Measurements from ENCODE around the gene HYLS1.
A peak's percentile ranks its signal among the peaks of the same experiment; 100 is the strongest.

The HYLS1 gene

GRCh38 chr11:125926682-125927081 is 39.2 kb downstream of the HYLS1 start:
- TF ChIP-seq SUZ12 (IDR thresholded peaks at IDR 0.05; ENCODE audit: extremely low read depth, insufficient read depth, insufficient read length) (no peak), YY1 (IDR thresholded peaks at IDR 0.05; ENCODE audit: insufficient read depth, insufficient read length) (no peak), ZNF274 (IDR thresholded peaks at IDR 0.05; ENCODE audit: low read depth, low read length) (no peak)
- Histone ChIP-seq H3K36me3 (ENCODE audit: insufficient read depth, insufficient read length, low read length) (no peaks in the 10 kb centered on the region), H3K9me3 (ENCODE audit: insufficient read depth, low read length) (no peaks in the 10 kb centered on the region), H3K27me3 (ENCODE audit: insufficient read depth, insufficient read length) (no peaks in the 10 kb centered on the region), H3K9ac (ENCODE audit: insufficient read length, low read depth) (no peak overlapping the region), H3K4me3 (ENCODE audit: insufficient read length, low read depth) (no peak overlapping the region), H3K4me1 (ENCODE audit: insufficient read depth, insufficient read length) (peaks cover 4% of the 10 kb centered on the region)
- DNase-seq (ENCODE audit: low read depth, low spot score) = no peak

DNA sequence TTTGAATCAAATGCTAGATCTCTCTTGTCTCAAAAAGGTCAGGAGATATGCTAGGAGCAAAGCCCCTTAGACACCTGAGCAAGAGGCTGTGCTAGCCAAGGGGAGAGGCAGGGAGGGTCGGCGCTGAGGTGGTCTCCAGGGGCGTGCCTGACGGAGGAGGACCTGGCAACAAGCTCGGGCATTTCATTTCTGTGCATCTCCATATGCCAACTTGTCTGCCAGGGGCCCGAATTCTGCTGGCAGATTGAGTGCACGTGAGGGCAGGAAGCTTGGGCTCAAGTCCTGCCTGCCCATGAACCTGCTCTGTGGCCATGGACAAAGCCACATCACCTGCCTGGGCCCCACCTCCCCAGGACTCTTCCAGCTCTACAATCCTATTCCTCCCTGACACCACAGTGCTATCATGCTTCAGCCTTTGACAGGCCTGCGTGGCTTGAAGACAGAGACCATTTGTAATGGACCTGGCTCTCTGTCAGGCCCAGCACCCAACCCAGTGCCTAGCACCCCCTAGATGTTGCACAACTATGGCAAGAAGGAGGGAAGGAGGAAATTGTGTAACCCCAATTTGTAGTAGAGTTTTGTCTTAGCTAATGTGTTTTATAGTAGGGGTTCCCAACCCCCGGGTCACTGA is 42.1 kb downstream of the HYLS1 start:
- H3K4me1 ChIP-seq (ENCODE audit: insufficient read depth, insufficient read length) = peaks cover 3% of the 10 kb centered on the region
- H3K36me3 ChIP-seq (ENCODE audit: insufficient read depth, insufficient read length, low read length) = no peaks in the 10 kb centered on the region
- no peak for TF ChIP-seq YY1 (IDR thresholded peaks at IDR 0.05; ENCODE audit: insufficient read depth, insufficient read length)
- TF ChIP-seq SUZ12 (IDR thresholded peaks at IDR 0.05; ENCODE audit: extremely low read depth, insufficient read depth, insufficient read length) = no peak
- TF ChIP-seq ZNF274 (IDR thresholded peaks at IDR 0.05; ENCODE audit: low read depth, low read length) = no peak
- H3K4me3 ChIP-seq (ENCODE audit: insufficient read length, low read depth) = no peak overlapping the region
- no peak for DNase-seq (ENCODE audit: low read depth, low spot score)
- no peaks in the 10 kb centered on the region for H3K9me3 ChIP-seq (ENCODE audit: insufficient read depth, low read length)
- no peaks in the 10 kb centered on the region for H3K27me3 ChIP-seq (ENCODE audit: insufficient read depth, insufficient read length)
- H3K9ac ChIP-seq (ENCODE audit: insufficient read length, low read depth) = no peak overlapping the region

GRCh38 chr11:125930076-125930450 is 42.6 kb downstream of the HYLS1 start:
- no peak overlapping the region for H3K9ac ChIP-seq (ENCODE audit: insufficient read length, low read depth)
- H3K36me3 ChIP-seq (ENCODE audit: insufficient read depth, insufficient read length, low read length) = no peaks in the 10 kb centered on the region
- no peak for TF ChIP-seq SUZ12 (IDR thresholded peaks at IDR 0.05; ENCODE audit: extremely low read depth, insufficient read depth, insufficient read length)
- TF ChIP-seq YY1 (IDR thresholded peaks at IDR 0.05; ENCODE audit: insufficient read depth, insufficient read length) = no peak
- TF ChIP-seq ZNF274 (IDR thresholded peaks at IDR 0.05; ENCODE audit: low read depth, low read length) = no peak
- DNase-seq (ENCODE audit: low read depth, low spot score) = no peak
- H3K9me3 ChIP-seq (ENCODE audit: insufficient read depth, low read length) = no peaks in the 10 kb centered on the region
- peaks cover 2% of the 10 kb centered on the region for H3K4me1 ChIP-seq (ENCODE audit: insufficient read depth, insufficient read length)
- H3K27me3 ChIP-seq (ENCODE audit: insufficient read depth, insufficient read length) = no peaks in the 10 kb centered on the region
- H3K4me3 ChIP-seq (ENCODE audit: insufficient read length, low read depth) = no peak overlapping the region

GRCh38 chr11:125931116-125931515 is 43.6 kb downstream of the HYLS1 start:
- H3K4me3 ChIP-seq (ENCODE audit: insufficient read length, low read depth) = no peak overlapping the region
- H3K27me3 ChIP-seq (ENCODE audit: insufficient read depth, insufficient read length) = no peaks in the 10 kb centered on the region
- no peaks in the 10 kb centered on the region for H3K9me3 ChIP-seq (ENCODE audit: insufficient read depth, low read length)
- TF ChIP-seq YY1 (IDR thresholded peaks at IDR 0.05; ENCODE audit: insufficient read depth, insufficient read length) (no peak), ZNF274 (IDR thresholded peaks at IDR 0.05; ENCODE audit: low read depth, low read length) (no peak), SUZ12 (IDR thresholded peaks at IDR 0.05; ENCODE audit: extremely low read depth, insufficient read depth, insufficient read length) (no peak)
- H3K9ac ChIP-seq (ENCODE audit: insufficient read length, low read depth) = no peak overlapping the region
- no peaks in the 10 kb centered on the region for H3K36me3 ChIP-seq (ENCODE audit: insufficient read depth, insufficient read length, low read length)
- H3K4me1 ChIP-seq (ENCODE audit: insufficient read depth, insufficient read length) = no peaks in the 10 kb centered on the region
- no peak for DNase-seq (ENCODE audit: low read depth, low spot score)

DNA sequence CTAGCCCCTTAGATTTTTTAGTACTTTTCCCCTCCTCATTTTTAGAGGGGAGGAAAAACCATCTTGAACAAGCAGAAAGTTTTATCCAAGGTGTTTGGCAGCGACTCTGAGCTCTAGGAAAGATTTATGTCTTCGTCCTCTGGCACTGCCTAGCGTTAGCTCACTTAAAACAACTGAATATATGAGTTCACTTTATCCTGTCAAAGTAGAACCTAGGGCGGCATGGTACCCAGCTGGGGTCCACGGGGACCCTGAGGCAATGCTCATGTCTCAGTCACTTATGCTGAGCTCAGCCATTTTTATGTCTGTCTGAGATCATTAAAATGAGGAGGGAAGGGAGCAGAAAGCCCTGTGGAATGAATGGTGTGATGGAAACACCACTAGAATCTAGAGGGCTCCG is 44.2 kb downstream of the HYLS1 start:
- no peak overlapping the region for H3K9ac ChIP-seq (ENCODE audit: insufficient read length, low read depth)
- no peak overlapping the region for H3K4me3 ChIP-seq (ENCODE audit: insufficient read length, low read depth)
- no peaks in the 10 kb centered on the region for H3K9me3 ChIP-seq (ENCODE audit: insufficient read depth, low read length)
- no peaks in the 10 kb centered on the region for H3K36me3 ChIP-seq (ENCODE audit: insufficient read depth, insufficient read length, low read length)
- no peak for TF ChIP-seq SUZ12 (IDR thresholded peaks at IDR 0.05; ENCODE audit: extremely low read depth, insufficient read depth, insufficient read length)
- TF ChIP-seq ZNF274 (IDR thresholded peaks at IDR 0.05; ENCODE audit: low read depth, low read length) = no peak
- TF ChIP-seq YY1 (IDR thresholded peaks at IDR 0.05; ENCODE audit: insufficient read depth, insufficient read length) = no peak
- no peaks in the 10 kb centered on the region for H3K4me1 ChIP-seq (ENCODE audit: insufficient read depth, insufficient read length)
- DNase-seq (ENCODE audit: low read depth, low spot score) = no peak
- H3K27me3 ChIP-seq (ENCODE audit: insufficient read depth, insufficient read length) = no peaks in the 10 kb centered on the region

GRCh38 chr11:125932301-125932700 is 44.8 kb downstream of the HYLS1 start:
- DNase-seq (ENCODE audit: low read depth, low spot score) = no peak
- H3K27me3 ChIP-seq (ENCODE audit: insufficient read depth, insufficient read length) = no peaks in the 10 kb centered on the region
- H3K9ac ChIP-seq (ENCODE audit: insufficient read length, low read depth) = no peak overlapping the region
- H3K9me3 ChIP-seq (ENCODE audit: insufficient read depth, low read length) = no peaks in the 10 kb centered on the region
- no peaks in the 10 kb centered on the region for H3K4me1 ChIP-seq (ENCODE audit: insufficient read depth, insufficient read length)
- no peak for TF ChIP-seq ZNF274 (IDR thresholded peaks at IDR 0.05; ENCODE audit: low read depth, low read length)
- TF ChIP-seq YY1 (IDR thresholded peaks at IDR 0.05; ENCODE audit: insufficient read depth, insufficient read length) = no peak
- TF ChIP-seq SUZ12 (IDR thresholded peaks at IDR 0.05; ENCODE audit: extremely low read depth, insufficient read depth, insufficient read length) = no peak
- no peaks in the 10 kb centered on the region for H3K36me3 ChIP-seq (ENCODE audit: insufficient read depth, insufficient read length, low read length)
- H3K4me3 ChIP-seq (ENCODE audit: insufficient read length, low read depth) = no peak overlapping the region

- TF ChIP-seq ZNF274 (IDR thresholded peaks at IDR 0.05; ENCODE audit: low read depth, low read length) (no peak), YY1 (IDR thresholded peaks at IDR 0.05; ENCODE audit: insufficient read depth, insufficient read length) (no peak), SUZ12 (IDR thresholded peaks at IDR 0.05; ENCODE audit: extremely low read depth, insufficient read depth, insufficient read length) (no peak)
- no peaks in the 10 kb centered on the region for H3K36me3 ChIP-seq (ENCODE audit: insufficient read depth, insufficient read length, low read length)
- H3K4me1 ChIP-seq (ENCODE audit: insufficient read depth, insufficient read length) = no peaks in the 10 kb centered on the region
- no peaks in the 10 kb centered on the region for H3K27me3 ChIP-seq (ENCODE audit: insufficient read depth, insufficient read length)
- H3K9ac ChIP-seq (ENCODE audit: insufficient read length, low read depth) = no peak overlapping the region
- H3K4me3 ChIP-seq (ENCODE audit: insufficient read length, low read depth) = no peak overlapping the region
- DNase-seq (ENCODE audit: low read depth, low spot score) = peak; percentile 25
- no peaks in the 10 kb centered on the region for H3K9me3 ChIP-seq (ENCODE audit: insufficient read depth, low read length)
Measured at GRCh38 chr11:125933030-125933813, 45.8 kb downstream of the HYLS1 start.

Data from NT2/D1 (cell line).